ENCODE measurements around the gene GPR157.

DNA sequence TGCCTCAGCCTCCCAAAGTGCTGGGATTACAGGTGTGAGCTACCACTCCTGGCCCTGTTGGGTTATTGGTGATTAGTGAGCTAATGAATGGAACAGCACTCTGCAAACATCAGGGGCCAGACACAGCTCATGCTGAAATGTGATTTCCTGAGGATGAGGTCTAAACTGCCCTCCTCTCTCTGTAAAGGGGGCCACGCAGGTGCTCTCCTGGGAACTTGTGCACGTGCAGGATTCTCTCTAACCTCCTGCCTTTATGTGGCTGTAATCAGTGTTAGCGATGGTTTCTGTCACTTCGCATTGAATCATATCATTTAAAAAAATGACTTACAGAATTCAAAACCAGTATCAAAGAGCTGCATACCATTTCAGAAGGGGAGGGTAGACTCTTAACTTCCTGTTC, 3.6 kb downstream of the GPR157 start:
- TF ChIP-seq EP300 (IDR thresholded peaks at IDR 0.05) = no peak
- TF ChIP-seq, protein P1, sequence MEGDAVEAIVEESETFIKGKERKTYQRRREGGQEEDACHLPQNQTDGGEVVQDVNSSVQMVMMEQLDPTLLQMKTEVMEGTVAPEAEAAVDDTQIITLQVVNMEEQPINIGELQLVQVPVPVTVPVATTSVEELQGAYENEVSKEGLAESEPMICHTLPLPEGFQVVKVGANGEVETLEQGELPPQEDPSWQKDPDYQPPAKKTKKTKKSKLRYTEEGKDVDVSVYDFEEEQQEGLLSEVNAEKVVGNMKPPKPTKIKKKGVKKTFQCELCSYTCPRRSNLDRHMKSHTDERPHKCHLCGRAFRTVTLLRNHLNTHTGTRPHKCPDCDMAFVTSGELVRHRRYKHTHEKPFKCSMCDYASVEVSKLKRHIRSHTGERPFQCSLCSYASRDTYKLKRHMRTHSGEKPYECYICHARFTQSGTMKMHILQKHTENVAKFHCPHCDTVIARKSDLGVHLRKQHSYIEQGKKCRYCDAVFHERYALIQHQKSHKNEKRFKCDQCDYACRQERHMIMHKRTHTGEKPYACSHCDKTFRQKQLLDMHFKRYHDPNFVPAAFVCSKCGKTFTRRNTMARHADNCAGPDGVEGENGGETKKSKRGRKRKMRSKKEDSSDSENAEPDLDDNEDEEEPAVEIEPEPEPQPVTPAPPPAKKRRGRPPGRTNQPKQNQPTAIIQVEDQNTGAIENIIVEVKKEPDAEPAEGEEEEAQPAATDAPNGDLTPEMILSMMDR (IDR thresholded peaks at IDR 0.05) = no peak
